HepG2 (cell line): ENCODE results near the gene TXN. TPM values are rescaled to one million over a fixed set of nuclear protein-coding genes. Genes with fewer than 3 reads are reported as not detected.

Source experiments
- EP300 ChIP-seq, 3 experiments: sonication (generic) in 1 of 3; formaldehyde crosslinking in 1 of 3; IDR thresholded peaks; 2 replicates each; pipeline versions ENCODE4 v1.5.1 to v1.6.1; 2011 to 2020; ENCODE audit warnings: low read depth in 2 of 3, low read length in 2 of 3, borderline replicate concordance in 1 of 3, improper control_type of control experiment in 1 of 3, mild to moderate bottlenecking in 1 of 3, missing genetic modification reagents in 1 of 3, moderate library complexity in 1 of 3
- GMEB2 ChIP-seq: IDR thresholded peaks from 2 replicates; pipeline ENCODE4 v1.6.1; 2016; ENCODE audit warnings: missing biosample characterization, missing genetic modification reagents, low read depth
- KMT2B ChIP-seq: IDR thresholded peaks from 2 replicates; pipeline ENCODE4 v1.6.1; 2016; ENCODE audit warnings: missing genetic modification reagents, missing compliant biosample characterization
- NFIB ChIP-seq: sonication (generic); formaldehyde crosslinking; IDR thresholded peaks from 2 replicates; pipeline ENCODE4 v1.9.0; 2021; ENCODE audit warnings: missing genetic modification reagents, mild to moderate bottlenecking, borderline replicate concordance
- PAX8 ChIP-seq: sonication (generic); formaldehyde crosslinking; IDR thresholded peaks from 2 replicates; pipeline ENCODE4 v1.8.0; 2022; ENCODE audit warnings: mild to moderate bottlenecking, missing genetic modification reagents, borderline replicate concordance
- SAP130 ChIP-seq: IDR thresholded peaks from 2 replicates; pipeline ENCODE4 v1.6.1; 2016; ENCODE audit warnings: low read depth
- SNAPC2 ChIP-seq: sonication (generic); formaldehyde crosslinking; IDR thresholded peaks from 2 replicates; pipeline ENCODE4 v1.8.1; 2022; ENCODE audit warnings: mild to moderate bottlenecking, missing genetic modification reagents
- SRSF4 ChIP-seq: fragments of 200-400 bp; formaldehyde crosslinking; IDR thresholded peaks from one replicate; pipeline ENCODE4 v1.6.1; 2018; ENCODE audit warnings: mild to moderate bottlenecking, low read depth, low read length, moderate library complexity; ENCODE audit not compliant: poor library complexity, severe bottlenecking
- ZFP90 ChIP-seq: sonication (generic); formaldehyde crosslinking; IDR thresholded peaks from 2 replicates; pipeline ENCODE4 v1.8.0; 2022; ENCODE audit warnings: missing genetic modification reagents, mild to moderate bottlenecking, inconsistent platforms, borderline replicate concordance
- ZMYM2 ChIP-seq: sonication (generic); formaldehyde crosslinking; IDR thresholded peaks from 2 replicates; pipeline ENCODE4 v1.8.0; 2022; ENCODE audit warnings: mild to moderate bottlenecking, missing genetic modification reagents
- ZNF431 ChIP-seq: sonication (generic); formaldehyde crosslinking; IDR thresholded peaks from 2 replicates; pipeline ENCODE4 v1.9.0; 2022; ENCODE audit warnings: missing genetic modification reagents, low read depth, mild to moderate bottlenecking, borderline replicate concordance
- ZNF616 ChIP-seq: sonication (generic); formaldehyde crosslinking; IDR thresholded peaks from 2 replicates; pipeline ENCODE4 v1.5.0; 2020; ENCODE audit warnings: low read depth, mild to moderate bottlenecking, missing genetic modification reagents
- ZNF652 ChIP-seq: IDR thresholded peaks from 2 replicates; pipeline ENCODE4 v1.6.1; 2016; ENCODE audit warnings: low read depth, borderline replicate concordance
- ZNF704 ChIP-seq: sonication (generic); formaldehyde crosslinking; IDR thresholded peaks from 2 replicates; pipeline ENCODE4 v1.8.1; 2023; ENCODE audit warnings: mild to moderate bottlenecking, inconsistent platforms, moderate library complexity, missing genetic modification reagents, borderline replicate concordance
- ZSCAN12 ChIP-seq: sonication (generic); formaldehyde crosslinking; IDR thresholded peaks from 2 replicates; pipeline ENCODE4 v1.9.0; 2021; ENCODE audit warnings: mild to moderate bottlenecking, missing genetic modification reagents
- polyA plus RNA-seq, 8 experiments: library from polyadenylated mRNA; depleted of rRNA in 3 of 8; stranded (reverse) in 7 of 8; unstranded in 1 of 8; fragments of >200 nt; fragmentation: Illumina TruSeq in 4 of 8; extraction: Trizol in 4 of 8; gene quantifications; 2 replicates each; pipeline versions ENCODE4 v1.2.1 to v1.2.3, GENCODE V29; 2011 to 2016; ENCODE audit warnings: low read depth in 4 of 8, missing spikeins in 1 of 8, mixed read lengths in 1 of 8; ENCODE audit not compliant: insufficient read depth in 1 of 8
- total RNA-seq, 5 experiments: library from RNA; depleted of rRNA; stranded (reverse); fragments of >200 nt; fragmentation: Illumina TruSeq; extraction: Trizol; gene quantifications; 2 replicates each; pipeline ENCODE4 v1.2.3, GENCODE V29; 2016; ENCODE audit warnings: low read depth in 1 of 5
- TF ChIP-seq, protein P1 (sequence below): sonication (generic); formaldehyde crosslinking; IDR thresholded peaks from 2 replicates; pipeline ENCODE4 v1.5.1; 2020; ENCODE audit warnings: mild to moderate bottlenecking, moderate library complexity, missing genetic modification reagents
- TF ChIP-seq, protein P2 (sequence below): sonication (generic); formaldehyde crosslinking; IDR thresholded peaks from 2 replicates; pipeline ENCODE4 v1.4.0; 2020; ENCODE audit warnings: low read depth, missing genetic modification reagents

Gene TXN
- total and polyA plus RNA-seq, 2 of the 13 experiments (the other 11 are each of a cell fraction or from before 2014, with no cell fraction given) = 364 to 470 TPM

GRCh38 chr9:110197330-110198187 is 58.7 kb downstream of the TXN start (continued):
- TF ChIP-seq SRSF4 = no peak
- TF ChIP-seq EP300 (IDR thresholded peaks at IDR 0.05; ENCODE audit: low read depth in 2 of 2, low read length in 2 of 2) = peak in 1 of 2 experiments; percentile 61; a peak in 2 of 4 replicates
- no peak for TF ChIP-seq EP300 (CRISPR knock-in tag; IDR thresholded peaks at IDR 0.05; ENCODE audit: borderline replicate concordance)
- TF ChIP-seq ZNF704 (CRISPR knock-in tag) = no peak
- no peak for TF ChIP-seq SNAPC2
- TF ChIP-seq ZMYM2 (CRISPR knock-in tag) = 0 out of 2 replicates have a peak, but pooled peaks have one; percentile 51
- peak; percentile 58; the same call in 1 of the 2 replicates for TF ChIP-seq SAP130 (CRISPR knock-in tag)
- TF ChIP-seq NFIB (CRISPR knock-in tag) = no peak
- no peak for TF ChIP-seq ZNF616 (CRISPR knock-in tag)
- TF ChIP-seq, protein P1, sequence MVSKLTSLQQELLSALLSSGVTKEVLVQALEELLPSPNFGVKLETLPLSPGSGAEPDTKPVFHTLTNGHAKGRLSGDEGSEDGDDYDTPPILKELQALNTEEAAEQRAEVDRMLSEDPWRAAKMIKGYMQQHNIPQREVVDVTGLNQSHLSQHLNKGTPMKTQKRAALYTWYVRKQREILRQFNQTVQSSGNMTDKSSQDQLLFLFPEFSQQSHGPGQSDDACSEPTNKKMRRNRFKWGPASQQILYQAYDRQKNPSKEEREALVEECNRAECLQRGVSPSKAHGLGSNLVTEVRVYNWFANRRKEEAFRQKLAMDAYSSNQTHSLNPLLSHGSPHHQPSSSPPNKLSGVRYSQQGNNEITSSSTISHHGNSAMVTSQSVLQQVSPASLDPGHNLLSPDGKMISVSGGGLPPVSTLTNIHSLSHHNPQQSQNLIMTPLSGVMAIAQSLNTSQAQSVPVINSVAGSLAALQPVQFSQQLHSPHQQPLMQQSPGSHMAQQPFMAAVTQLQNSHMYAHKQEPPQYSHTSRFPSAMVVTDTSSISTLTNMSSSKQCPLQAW (CRISPR knock-in tag) = peak; percentile 64
- TF ChIP-seq KMT2B (CRISPR knock-in tag) = no peak
- no peak for TF ChIP-seq ZNF431 (CRISPR knock-in tag)
- no peak for TF ChIP-seq ZFP90 (CRISPR knock-in tag)
- TF ChIP-seq PAX8 (CRISPR knock-in tag) = no peak
- TF ChIP-seq ZNF652 (CRISPR knock-in tag) = no peak
- TF ChIP-seq, protein P2, sequence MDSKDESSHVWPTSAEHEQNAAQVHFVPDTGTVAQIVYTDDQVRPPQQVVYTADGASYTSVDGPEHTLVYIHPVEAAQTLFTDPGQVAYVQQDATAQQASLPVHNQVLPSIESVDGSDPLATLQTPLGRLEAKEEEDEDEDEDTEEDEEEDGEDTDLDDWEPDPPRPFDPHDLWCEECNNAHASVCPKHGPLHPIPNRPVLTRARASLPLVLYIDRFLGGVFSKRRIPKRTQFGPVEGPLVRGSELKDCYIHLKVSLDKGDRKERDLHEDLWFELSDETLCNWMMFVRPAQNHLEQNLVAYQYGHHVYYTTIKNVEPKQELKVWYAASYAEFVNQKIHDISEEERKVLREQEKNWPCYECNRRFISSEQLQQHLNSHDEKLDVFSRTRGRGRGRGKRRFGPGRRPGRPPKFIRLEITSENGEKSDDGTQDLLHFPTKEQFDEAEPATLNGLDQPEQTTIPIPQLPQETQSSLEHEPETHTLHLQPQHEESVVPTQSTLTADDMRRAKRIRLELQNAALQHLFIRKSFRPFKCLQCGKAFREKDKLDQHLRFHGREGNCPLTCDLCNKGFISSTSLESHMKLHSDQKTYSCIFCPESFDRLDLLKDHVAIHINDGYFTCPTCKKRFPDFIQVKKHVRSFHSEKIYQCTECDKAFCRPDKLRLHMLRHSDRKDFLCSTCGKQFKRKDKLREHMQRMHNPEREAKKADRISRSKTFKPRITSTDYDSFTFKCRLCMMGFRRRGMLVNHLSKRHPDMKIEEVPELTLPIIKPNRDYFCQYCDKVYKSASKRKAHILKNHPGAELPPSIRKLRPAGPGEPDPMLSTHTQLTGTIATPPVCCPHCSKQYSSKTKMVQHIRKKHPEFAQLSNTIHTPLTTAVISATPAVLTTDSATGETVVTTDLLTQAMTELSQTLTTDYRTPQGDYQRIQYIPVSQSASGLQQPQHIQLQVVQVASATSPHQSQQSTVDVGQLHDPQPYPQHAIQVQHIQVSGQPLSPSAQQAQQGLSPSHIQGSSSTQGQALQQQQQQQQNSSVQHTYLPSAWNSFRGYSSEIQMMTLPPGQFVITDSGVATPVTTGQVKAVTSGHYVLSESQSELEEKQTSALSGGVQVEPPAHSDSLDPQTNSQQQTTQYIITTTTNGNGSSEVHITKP = no peak
- no peak for TF ChIP-seq GMEB2 (CRISPR knock-in tag)
- no peak for TF ChIP-seq ZSCAN12 (CRISPR knock-in tag)
